A549 (cell line): ENCODE measurements around the gene RUVBL2. TPM values are rescaled to one million over a fixed set of nuclear protein-coding genes. Genes with fewer than 3 reads are reported as not detected.

Experiments
- BCL3 ChIP-seq: fragments of >200 bp; sonication (Bioruptor Twin); formaldehyde crosslinking; IDR thresholded peaks from 3 replicates; pipeline ENCODE4 v1.6.1; 2016
- BHLHE40 ChIP-seq: IDR thresholded peaks from 2 replicates; pipeline ENCODE4 v1.6.1; 2012; ENCODE audit warnings: low read depth, low read length, inconsistent platforms
- CBX2 ChIP-seq: fragments of 200-600 bp; sonication (generic); IDR thresholded peaks from 2 replicates; pipeline ENCODE4 v1.6.1; 2016; ENCODE audit warnings: low read depth, mild to moderate bottlenecking, borderline replicate concordance
- CHD2 ChIP-seq: fragments of 150-350 bp; IDR thresholded peaks from 2 replicates; pipeline ENCODE4 v1.6.1; 2014; ENCODE audit warnings: low read length; ENCODE audit not compliant: partially characterized antibody
- CHD4 ChIP-seq: fragments of 200-600 bp; sonication (generic); IDR thresholded peaks from 2 replicates; pipeline ENCODE4 v1.6.1; 2016; ENCODE audit warnings: antibody characterized with exemption, mild to moderate bottlenecking, borderline replicate concordance
- EHF ChIP-seq: fragments of 250-450 bp; sonication (Bioruptor Pico); IDR thresholded peaks from 2 replicates; pipeline ENCODE4 v1.5.0; 2020; ENCODE audit warnings: mild to moderate bottlenecking
- EHMT2 ChIP-seq: fragments of 200-600 bp; sonication (generic); IDR thresholded peaks from 2 replicates; pipeline ENCODE4 v1.6.1; 2016; ENCODE audit warnings: antibody characterized with exemption, low read depth, mild to moderate bottlenecking, moderate library complexity
- ELK1 ChIP-seq: fragments of 150-350 bp; IDR thresholded peaks from 2 replicates; pipeline ENCODE4 v1.6.1; 2014; ENCODE audit warnings: low read depth, mild to moderate bottlenecking, low read length
- EP300 ChIP-seq, 2 experiments: fragments of >200 bp; sonication (Bioruptor Twin); formaldehyde crosslinking; IDR thresholded peaks; 2 replicates in 1 of 2; 3 replicates in 1 of 2; pipeline ENCODE4 v1.6.1; 2016 to 2017
- ESRRA ChIP-seq: fragments of 150-350 bp; IDR thresholded peaks from 2 replicates; pipeline ENCODE4 v1.6.1; 2014; ENCODE audit warnings: mild to moderate bottlenecking, low read length, borderline replicate concordance
- FOSB ChIP-seq: fragments of 250-450 bp; sonication (Bioruptor Pico); IDR thresholded peaks from 2 replicates; pipeline ENCODE4 v1.5.0; 2020; ENCODE audit warnings: mild to moderate bottlenecking, moderate library complexity
- FOSL2 ChIP-seq, 2 experiments: fragments of 450-650 bp in 1 of 2; fragments of >200 bp in 1 of 2; sonication (Bioruptor Twin) in 1 of 2; formaldehyde crosslinking; IDR thresholded peaks; 2 replicates each; pipeline versions ENCODE4 v1.5.0 to v1.6.1; 2016 to 2020; ENCODE audit warnings: mild to moderate bottlenecking in 1 of 2, moderate library complexity in 1 of 2
- FOXS1 ChIP-seq: fragments of 250-450 bp; sonication (Bioruptor Pico); IDR thresholded peaks from 2 replicates; pipeline ENCODE4 v1.5.0; 2020; ENCODE audit warnings: mild to moderate bottlenecking, moderate library complexity
- GATA3 ChIP-seq: IDR thresholded peaks from 2 replicates; pipeline ENCODE4 v1.6.1; 2012; ENCODE audit warnings: borderline replicate concordance
- HDAC2 ChIP-seq: fragments of 200-600 bp; sonication (generic); IDR thresholded peaks from 2 replicates; pipeline ENCODE4 v1.6.1; 2016
- HES2 ChIP-seq: fragments of >200 bp; sonication (Bioruptor Twin); formaldehyde crosslinking; IDR thresholded peaks from 2 replicates; pipeline ENCODE4 v1.6.1; 2016
- HOXB13 ChIP-seq: fragments of 250-450 bp; sonication (Bioruptor Pico); IDR thresholded peaks from 2 replicates; pipeline ENCODE4 v1.5.0; 2020; ENCODE audit warnings: low read depth, mild to moderate bottlenecking, moderate library complexity
- HOXB5 ChIP-seq: fragments of 250-450 bp; sonication (Bioruptor Pico); IDR thresholded peaks from 2 replicates; pipeline ENCODE4 v1.5.0; 2020; ENCODE audit warnings: mild to moderate bottlenecking, moderate library complexity
- JUN ChIP-seq, 2 experiments: fragments of >200 bp; sonication (Bioruptor Twin); formaldehyde crosslinking; IDR thresholded peaks; 2 replicates in 1 of 2; 3 replicates in 1 of 2; pipeline ENCODE4 v1.6.1; 2016 to 2017
- JUNB ChIP-seq: fragments of >200 bp; sonication (Bioruptor Twin); formaldehyde crosslinking; IDR thresholded peaks from 2 replicates; pipeline ENCODE4 v1.6.1; 2016
- KDM1A ChIP-seq: fragments of 200-600 bp; sonication (generic); IDR thresholded peaks from 2 replicates; pipeline ENCODE4 v1.6.1; 2016; ENCODE audit warnings: low read depth, mild to moderate bottlenecking
- KDM5A ChIP-seq: fragments of 200-600 bp; sonication (generic); IDR thresholded peaks from 2 replicates; pipeline ENCODE4 v1.6.1; 2016; ENCODE audit warnings: antibody characterized with exemption, mild to moderate bottlenecking
- MAFK ChIP-seq: fragments of 450-650 bp; IDR thresholded peaks from 2 replicates; pipeline ENCODE4 v1.6.1; 2014; ENCODE audit not compliant: partially characterized antibody
- MAX ChIP-seq: IDR thresholded peaks from 2 replicates; pipeline ENCODE4 v1.6.1; 2012
- MAZ ChIP-seq: fragments of 150-350 bp; IDR thresholded peaks from 2 replicates; pipeline ENCODE4 v1.6.1; 2014; ENCODE audit warnings: antibody characterized with exemption, low read depth, low read length, borderline replicate concordance
- NFE2L2 ChIP-seq: fragments of 150-350 bp; conservative IDR thresholded peaks from 2 replicates; pipeline ENCODE4 v1.6.1; 2014; ENCODE audit warnings: low read length
- NPAS2 ChIP-seq: fragments of 250-450 bp; sonication (Bioruptor Pico); IDR thresholded peaks from 2 replicates; pipeline ENCODE4 v1.8.0; 2022; ENCODE audit warnings: mild to moderate bottlenecking, moderate library complexity, borderline replicate concordance
- NR3C1 ChIP-seq: fragments of >200 bp; sonication (Bioruptor Twin); formaldehyde crosslinking; IDR thresholded peaks from 3 replicates; pipeline ENCODE4 v1.6.1; 2017
- PBX3 ChIP-seq: IDR thresholded peaks from 2 replicates; pipeline ENCODE4 v1.6.1; 2012
- POLR2A ChIP-seq: IDR thresholded peaks from 2 replicates; pipeline ENCODE4 v1.6.1; 2012; ENCODE audit warnings: mild to moderate bottlenecking, low read length
- POLR2AphosphoS2 ChIP-seq: conservative IDR thresholded peaks from 2 replicates; pipeline ENCODE4 v1.6.1; 2012; ENCODE audit warnings: low read length, improper control_type of control experiment, inconsistent platforms
- RAD21 ChIP-seq, 2 experiments: fragments of >200 bp in 1 of 2; sonication (Bioruptor Twin) in 1 of 2; formaldehyde crosslinking in 1 of 2; IDR thresholded peaks in 1 of 2; conservative IDR thresholded peaks in 1 of 2; 2 replicates in 1 of 2; 3 replicates in 1 of 2; pipeline ENCODE4 v1.6.1; 2012 to 2018; ENCODE audit warnings: inconsistent platforms in 1 of 2
- RCOR1 ChIP-seq: fragments of 150-350 bp; IDR thresholded peaks from 2 replicates; pipeline ENCODE4 v1.6.1; 2014; ENCODE audit warnings: antibody characterized with exemption, low read length, low read depth
- RFX5 ChIP-seq: fragments of 450-650 bp; IDR thresholded peaks from 2 replicates; pipeline ENCODE4 v1.7.1; 2014; ENCODE audit warnings: antibody characterized with exemption, mild to moderate bottlenecking, moderate library complexity
- RNF2 ChIP-seq: fragments of 200-600 bp; sonication (generic); IDR thresholded peaks from 2 replicates; pipeline ENCODE4 v1.6.1; 2016; ENCODE audit warnings: low read depth, mild to moderate bottlenecking, antibody characterized with exemption, moderate library complexity, borderline replicate concordance
- SMC3 ChIP-seq: fragments of >200 bp; sonication (Bioruptor Twin); formaldehyde crosslinking; IDR thresholded peaks from 3 replicates; pipeline ENCODE4 v1.6.1; 2018; ENCODE audit warnings: inconsistent platforms
- TFCP2L1 ChIP-seq: fragments of 250-450 bp; sonication (Bioruptor Pico); IDR thresholded peaks from 2 replicates; pipeline ENCODE4 v1.5.0; 2021; ENCODE audit warnings: mild to moderate bottlenecking
- USF2 ChIP-seq: fragments of 450-650 bp; IDR thresholded peaks from 2 replicates; pipeline ENCODE4 v1.6.1; 2014; ENCODE audit warnings: antibody characterized with exemption
- ZC3H11A ChIP-seq: fragments of 450-650 bp; IDR thresholded peaks from 2 replicates; pipeline ENCODE4 v1.6.1; 2014; ENCODE audit warnings: antibody characterized with exemption, mild to moderate bottlenecking
- ZNF302 ChIP-seq: fragments of 250-450 bp; sonication (Bioruptor Pico); IDR thresholded peaks from 2 replicates; pipeline ENCODE4 v1.9.0; 2021; ENCODE audit warnings: inconsistent platforms, mild to moderate bottlenecking, moderate library complexity
- ZSCAN20 ChIP-seq: fragments of 250-450 bp; sonication (Bioruptor Pico); IDR thresholded peaks from 2 replicates; pipeline ENCODE4 v1.8.0; 2022; ENCODE audit warnings: mild to moderate bottlenecking, moderate library complexity
- polyA plus RNA-seq, 4 experiments: library from polyadenylated mRNA; depleted of rRNA in 3 of 4; stranded (reverse); fragments of >200 nt; fragmentation: RNase III in 1 of 4; extraction: RNeasy Plus Mini Kit Qiagen cat#74134 plus additional on column Dnase treatment in 1 of 4; gene quantifications; 2 replicates in 3 of 4; 3 replicates in 1 of 4; pipeline ENCODE4 v1.2.3, GENCODE V29; 2011 to 2017

Gene RUVBL2
- polyA plus RNA-seq, 2 of the 4 experiments (the other 2 are of a cell fraction) = 186 to 225 TPM

GRCh38 chr19:48964205-48965039, 29.3 kb upstream of the RUVBL2 start (continued):
- no peak for TF ChIP-seq NFE2L2
- TF ChIP-seq ESRRA = no peak
- peak in 1 of 2 experiments; percentile 21; a peak in 1 of 5 replicates for TF ChIP-seq EP300 (IDR thresholded peaks at IDR 0.05)
- TF ChIP-seq USF2 = no peak
- no peak for TF ChIP-seq ZSCAN20 (CRISPR knock-in tag)
- 0 out of 2 replicates have a peak, but pooled peaks have one; percentile 42 for TF ChIP-seq HES2
- TF ChIP-seq KDM5A = no peak
- no peak for TF ChIP-seq NPAS2 (CRISPR knock-in tag)
- TF ChIP-seq HOXB5 (CRISPR knock-in tag) = peak; percentile 96; the same call in 1 of the 2 replicates
- peak; percentile 9; the same call in 1 of the 2 replicates for TF ChIP-seq POLR2A
- TF ChIP-seq BCL3 = 0 out of 3 replicates have a peak, but pooled peaks have one; percentile 9
- no peak for TF ChIP-seq JUNB
- TF ChIP-seq MAX = peak; percentile 94
- no peak for TF ChIP-seq ZC3H11A
- TF ChIP-seq KDM1A = no peak
- TF ChIP-seq EHMT2 = no peak
- no peak; the same call in 1 of the 2 replicates for TF ChIP-seq FOSB
- TF ChIP-seq MAFK = no peak
- no peak for TF ChIP-seq FOSL2 (IDR thresholded peaks at IDR 0.05)
- no peak for TF ChIP-seq FOSL2 (CRISPR knock-in tag; IDR thresholded peaks at IDR 0.05)
- TF ChIP-seq ELK1 = no peak
- TF ChIP-seq GATA3 = 0 out of 2 replicates have a peak, but pooled peaks have one; percentile 5
- TF ChIP-seq PBX3 = no peak
- TF ChIP-seq ZNF302 (CRISPR knock-in tag) = peak; percentile 95
- TF ChIP-seq JUN (IDR thresholded peaks at IDR 0.05) = no peak
- no peak for TF ChIP-seq EHF (CRISPR knock-in tag)
- TF ChIP-seq RCOR1 = no peak
- TF ChIP-seq MAZ = no peak
- no peak; a peak in 1 of 5 replicates for TF ChIP-seq RAD21 (conservative IDR thresholded peaks at IDR 0.05 in 1 of 2, IDR thresholded peaks at IDR 0.05 in 1 of 2)
- 0 out of 3 replicates have a peak, but pooled peaks have one; percentile 5 for TF ChIP-seq SMC3
- no peak for TF ChIP-seq HDAC2
- TF ChIP-seq TFCP2L1 (CRISPR knock-in tag) = peak; percentile 7; the same call in 1 of the 2 replicates
- TF ChIP-seq NR3C1 = no peak
- no peak for TF ChIP-seq RFX5
- no peak for TF ChIP-seq CHD2
- TF ChIP-seq CBX2 = no peak
- TF ChIP-seq CHD4 = no peak
- no peak; the same call in none of the 2 replicates for TF ChIP-seq HOXB13 (CRISPR knock-in tag)
- no peak for TF ChIP-seq RNF2
- 0 out of 2 replicates have a peak, but pooled peaks have one; percentile 2 for TF ChIP-seq FOXS1 (CRISPR knock-in tag)
- no peak for TF ChIP-seq POLR2AphosphoS2
- no peak for TF ChIP-seq BHLHE40
